Measurements from ENCODE around the gene MORC2.

DNA sequence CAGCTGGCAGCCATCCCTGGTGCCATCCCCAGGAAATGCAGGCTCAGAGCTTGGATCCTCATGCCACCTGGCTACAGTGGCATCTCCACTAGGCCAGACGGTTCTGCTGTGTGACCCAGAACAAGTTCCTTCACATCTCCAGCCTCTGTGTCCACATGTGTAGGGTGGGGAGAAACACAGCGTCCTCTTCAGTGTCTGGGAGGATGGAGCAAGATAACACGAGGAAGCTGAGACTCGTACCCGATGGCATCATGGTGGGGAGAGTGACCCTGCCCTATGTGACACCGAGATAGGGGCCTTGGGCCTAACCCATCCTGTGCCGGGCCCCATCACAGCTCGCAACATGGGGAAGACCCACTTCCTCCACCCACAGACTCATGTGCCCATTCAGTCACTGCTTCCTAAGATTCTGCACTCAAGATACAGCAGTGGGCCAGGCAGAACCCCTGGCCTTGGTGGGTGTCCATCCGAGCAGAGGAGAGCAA lies 78.5 kb downstream of the MORC2 start:
- TF ChIP-seq, protein P1, sequence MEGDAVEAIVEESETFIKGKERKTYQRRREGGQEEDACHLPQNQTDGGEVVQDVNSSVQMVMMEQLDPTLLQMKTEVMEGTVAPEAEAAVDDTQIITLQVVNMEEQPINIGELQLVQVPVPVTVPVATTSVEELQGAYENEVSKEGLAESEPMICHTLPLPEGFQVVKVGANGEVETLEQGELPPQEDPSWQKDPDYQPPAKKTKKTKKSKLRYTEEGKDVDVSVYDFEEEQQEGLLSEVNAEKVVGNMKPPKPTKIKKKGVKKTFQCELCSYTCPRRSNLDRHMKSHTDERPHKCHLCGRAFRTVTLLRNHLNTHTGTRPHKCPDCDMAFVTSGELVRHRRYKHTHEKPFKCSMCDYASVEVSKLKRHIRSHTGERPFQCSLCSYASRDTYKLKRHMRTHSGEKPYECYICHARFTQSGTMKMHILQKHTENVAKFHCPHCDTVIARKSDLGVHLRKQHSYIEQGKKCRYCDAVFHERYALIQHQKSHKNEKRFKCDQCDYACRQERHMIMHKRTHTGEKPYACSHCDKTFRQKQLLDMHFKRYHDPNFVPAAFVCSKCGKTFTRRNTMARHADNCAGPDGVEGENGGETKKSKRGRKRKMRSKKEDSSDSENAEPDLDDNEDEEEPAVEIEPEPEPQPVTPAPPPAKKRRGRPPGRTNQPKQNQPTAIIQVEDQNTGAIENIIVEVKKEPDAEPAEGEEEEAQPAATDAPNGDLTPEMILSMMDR (conservative IDR thresholded peaks at IDR 0.05; ENCODE audit: low read depth, low read length) = no peak
- TF ChIP-seq EZH2 (IDR thresholded peaks at IDR 0.05; ENCODE audit: low read length, unreplicated experiment) = no peak
- no peak for TF ChIP-seq EZH2phosphoT487 (IDR thresholded peaks at IDR 0.05; ENCODE audit: borderline replicate concordance, low read length)
